GM21367 (cell line): ENCODE measurements around the gene RSPH4A.
"Not testable (repeated sequence)": the region's sequence is repeated elsewhere in the genome, so short reads cannot be mapped to it uniquely, and the experiment has no call there.

ENCODE experiments used
- ATAC-seq: cut with Tn5 transposase; IDR thresholded peaks from one replicate; pipeline ENCODE4 v1.9.1; 2021; ENCODE audit not compliant: unreplicated experiment

The RSPH4A gene

GRCh38 chr6:116625872-116626271 lies 9.6 kb downstream of the RSPH4A start:
- ATAC-seq = no peak

DNA sequence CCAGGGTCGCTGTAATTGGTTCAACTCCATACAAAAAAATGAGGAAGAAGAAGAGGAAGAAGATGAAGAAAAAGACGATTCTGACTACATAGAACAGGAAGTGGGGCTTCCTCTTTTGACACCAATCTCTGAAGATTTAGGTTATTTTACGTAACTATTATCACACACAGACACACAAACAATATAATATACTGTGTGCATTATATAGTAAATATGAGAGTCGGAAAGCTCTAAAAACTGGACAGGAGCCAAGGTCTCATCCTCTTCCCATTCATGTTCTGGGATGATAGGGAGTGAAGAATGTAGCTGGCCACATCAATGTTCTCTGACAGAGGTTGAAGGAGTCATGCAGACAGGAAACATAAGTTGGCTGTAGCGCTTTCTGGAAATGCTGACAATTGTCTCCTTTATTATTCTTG lies 13.3 kb downstream of the RSPH4A start:
- ATAC-seq = no peak

GRCh38 chr6:116631379-116631990 lies 15.2 kb downstream of the RSPH4A start:
- ATAC-seq = peak; percentile 59

DNA sequence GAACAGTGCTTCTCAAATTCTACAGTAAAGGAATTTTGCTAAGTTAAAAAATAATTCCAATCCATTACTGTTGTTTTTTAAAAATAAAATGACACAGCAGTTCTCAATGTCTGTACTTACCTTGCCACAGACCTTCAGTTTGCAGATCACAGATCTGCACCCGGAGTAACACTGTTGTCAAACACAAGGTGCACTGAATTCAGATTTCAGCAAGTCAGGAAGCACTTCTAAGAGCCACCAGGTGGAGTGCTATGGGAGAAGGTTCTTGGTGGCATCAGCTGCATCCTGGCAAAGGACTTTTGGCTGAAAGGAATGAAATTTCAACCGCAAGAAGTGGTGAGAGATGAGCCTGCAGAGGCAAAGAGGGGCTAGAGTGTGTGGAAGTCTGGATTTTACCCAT lies 17.4 kb downstream of the RSPH4A start:
- no peak for ATAC-seq

- ATAC-seq = no peak
These were observed 31.9 kb downstream of the RSPH4A start for GRCh38 chr6:116648156-116648555.

DNA sequence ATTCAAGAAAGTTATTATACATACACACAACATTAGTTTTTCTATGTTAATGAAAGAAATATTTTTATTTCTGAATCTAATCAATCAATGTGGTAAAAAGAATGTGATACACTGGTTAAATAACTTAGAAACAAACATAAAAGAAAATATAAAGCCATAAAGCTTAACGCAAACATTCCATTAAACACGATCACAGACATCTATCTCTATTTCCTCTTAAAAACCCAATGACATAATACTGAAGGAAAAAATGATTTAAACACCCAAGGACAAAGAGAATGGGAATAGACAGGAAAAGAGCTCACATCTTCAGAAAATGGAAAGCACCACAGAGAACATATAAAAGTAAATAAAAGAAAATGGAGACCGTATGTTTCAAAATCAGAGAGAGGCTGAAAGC lies 32.9 kb downstream of the RSPH4A start:
- ATAC-seq = no peak

GRCh38 chr6:116651916-116652315 lies 35.6 kb downstream of the RSPH4A start:
- ATAC-seq = no peak

- ATAC-seq = no peak
These were observed 45.3 kb downstream of the RSPH4A start for GRCh38 chr6:116661594-116661993.

- no peak for ATAC-seq
These were observed 45.9 kb downstream of the RSPH4A start for GRCh38 chr6:116662202-116662601.

DNA sequence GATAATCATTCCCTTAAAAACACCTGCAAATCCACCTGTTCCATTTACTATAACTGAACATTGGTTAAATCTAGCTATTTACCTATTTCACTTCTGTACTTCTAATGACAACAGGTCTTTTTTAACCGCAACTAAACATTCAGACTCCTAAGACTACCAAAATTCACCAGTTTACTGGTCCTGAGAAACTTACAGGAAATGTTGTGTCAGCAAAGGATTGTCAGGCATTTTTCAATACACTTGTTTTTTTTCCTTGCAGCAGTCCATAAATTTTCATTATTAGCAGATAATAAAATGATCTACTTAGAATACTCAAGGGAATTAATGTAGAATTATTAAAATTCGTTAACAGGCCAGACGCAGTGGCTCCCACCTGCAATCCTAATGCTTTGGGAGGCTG lies 47.0 kb downstream of the RSPH4A start:
- no peak for ATAC-seq

DNA sequence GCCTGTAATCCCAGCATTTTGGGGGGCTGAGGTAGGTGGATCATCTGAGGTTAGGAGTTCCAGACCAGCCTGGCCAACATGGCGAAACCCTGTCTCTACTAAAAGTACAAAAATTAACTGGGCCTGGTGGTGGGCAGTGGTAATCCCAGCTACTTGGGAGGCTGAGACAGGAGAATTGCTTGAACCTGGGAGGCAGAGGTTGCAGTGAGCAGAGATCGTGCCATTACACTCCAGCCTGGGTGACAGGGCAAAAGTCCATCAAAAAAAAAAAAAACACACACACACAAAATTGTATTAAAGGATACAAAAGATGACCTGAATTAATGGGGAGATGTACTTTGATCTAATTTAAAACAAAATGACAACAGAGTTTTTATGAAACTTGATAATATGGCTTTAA lies 47.9 kb downstream of the RSPH4A start:
- ATAC-seq = not testable (repeated sequence)

DNA sequence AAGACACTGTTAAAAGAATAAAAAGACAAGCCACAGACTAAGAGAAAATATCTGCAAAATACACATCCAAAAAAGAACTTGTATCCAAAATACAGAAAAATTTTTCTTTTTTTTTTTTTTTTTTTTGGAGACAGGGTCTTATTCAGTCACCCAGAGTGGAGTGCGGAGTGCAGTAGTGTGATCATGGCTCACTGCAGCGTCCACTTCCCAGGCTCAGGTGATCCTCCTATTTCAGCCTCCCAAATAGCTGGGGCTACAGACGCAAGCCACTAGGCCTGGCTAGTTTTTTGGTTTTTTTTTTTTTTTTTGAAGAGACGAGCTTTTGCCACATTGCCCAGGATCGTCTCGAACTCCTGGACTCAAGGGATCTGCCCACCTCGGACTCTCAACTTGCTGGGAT lies 49.2 kb downstream of the RSPH4A start:
- no peak for ATAC-seq

DNA sequence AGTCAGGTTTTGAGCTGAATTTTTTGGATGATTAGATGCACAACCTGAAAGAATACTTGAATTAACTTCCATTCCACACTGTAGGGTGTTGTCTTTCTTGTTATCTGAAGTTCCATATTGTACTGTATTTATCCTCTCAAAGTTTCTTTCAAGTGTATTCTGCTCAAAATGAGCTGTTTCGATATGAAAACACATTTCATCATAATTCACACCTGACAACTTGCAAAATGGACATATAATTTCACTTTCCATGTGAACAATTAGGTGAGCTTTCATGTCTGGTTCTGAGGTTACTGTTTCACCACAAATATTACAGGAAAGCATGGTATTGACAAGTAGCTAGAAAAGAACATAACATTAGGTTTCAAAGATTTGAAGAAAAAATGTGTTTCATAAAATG lies 50.6 kb downstream of the RSPH4A start:
- peak; percentile 44 for ATAC-seq

DNA sequence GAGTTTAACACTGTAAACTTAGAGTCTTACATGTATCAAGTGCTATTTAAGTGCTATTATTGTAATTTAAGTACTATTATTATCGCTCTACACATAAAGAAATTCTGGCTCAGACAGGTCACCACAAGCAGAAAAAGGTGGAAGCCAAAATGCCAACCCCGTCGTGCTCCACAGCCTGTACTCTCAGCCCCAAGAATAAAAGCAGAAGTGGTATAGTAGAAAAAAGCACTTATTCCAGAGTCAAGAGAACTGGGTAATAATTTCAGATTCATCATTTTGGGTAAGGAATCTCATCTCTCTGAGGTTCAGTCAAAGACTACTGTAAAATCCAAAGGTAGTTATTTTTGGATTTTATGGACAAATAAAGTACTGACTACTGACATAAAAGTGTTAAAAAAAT lies 51.3 kb downstream of the RSPH4A start:
- ATAC-seq = no peak

DNA sequence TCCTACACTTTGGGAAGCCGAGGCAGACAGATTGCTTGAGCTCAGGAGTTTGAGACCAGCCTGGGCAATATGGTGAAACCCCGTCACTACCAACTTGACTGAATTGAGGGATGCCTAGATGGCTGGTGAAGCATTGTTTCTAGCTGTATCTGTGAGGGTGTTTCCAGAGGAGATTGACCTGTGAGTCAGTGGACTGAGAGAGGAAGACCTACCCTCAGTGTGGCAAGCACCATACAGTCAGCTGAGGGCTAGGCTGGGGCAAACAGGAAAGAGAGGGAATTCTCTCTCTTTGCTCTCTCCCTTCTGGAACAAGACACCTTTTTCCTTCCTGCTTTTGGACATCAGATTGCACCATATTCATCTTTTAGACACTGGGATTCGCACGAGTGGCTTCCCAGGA lies 56.0 kb downstream of the RSPH4A start:
- ATAC-seq = no peak

GRCh38 chr6:116676021-116676420 lies 59.7 kb downstream of the RSPH4A start:
- ATAC-seq = no peak

DNA sequence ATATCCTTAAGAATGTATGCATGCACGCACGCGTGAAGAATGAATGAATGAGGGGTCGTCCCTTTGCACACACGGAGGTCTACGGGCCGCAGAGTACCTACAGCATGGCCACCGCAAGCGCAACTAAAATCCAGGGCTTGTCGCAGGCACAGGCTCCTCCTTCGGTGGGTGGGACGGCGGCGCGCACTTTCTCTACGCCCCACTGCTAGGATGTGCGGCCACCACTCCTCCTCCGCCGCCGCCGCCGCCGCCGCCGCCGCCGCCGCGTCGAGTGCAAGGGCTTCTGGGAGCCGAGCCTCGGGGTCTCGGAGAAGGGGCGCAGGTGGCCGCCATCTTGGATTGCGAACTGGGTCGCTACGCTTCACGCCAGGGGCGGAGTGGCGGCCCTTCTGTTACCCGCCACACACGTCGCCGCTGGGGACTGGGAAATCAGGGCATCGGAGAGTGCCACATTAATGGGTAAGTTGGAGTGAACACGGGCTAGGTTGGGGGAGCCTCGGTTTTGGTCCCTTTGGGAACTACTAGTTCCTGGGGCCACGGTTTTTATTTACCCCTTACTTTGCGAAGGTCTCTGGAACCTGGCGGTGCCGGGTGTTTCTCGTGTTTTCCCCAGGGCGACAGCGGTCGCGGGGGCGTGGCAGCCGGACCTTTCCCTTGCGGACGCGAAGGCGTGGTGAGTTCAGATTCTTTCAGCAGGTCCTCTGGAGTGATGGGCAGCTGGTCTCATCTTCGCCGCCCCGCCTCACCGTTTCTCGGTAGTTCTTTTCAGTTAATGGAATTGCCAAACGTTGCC lies 64.8 kb downstream of the RSPH4A start, which contains the start of gene KPNA5:
KPNA5 (plus strand) TSS at position 332 of the 793 bp plus-strand sequence; CDS start at position 456, 124 bp downstream.
- ATAC-seq = peak; percentile 93

- peak; percentile 28 for ATAC-seq
These were observed 66.0 kb downstream of the RSPH4A start for GRCh38 chr6:116682334-116682712.
